Measurements from ENCODE around the gene OSBPL2. TPM values are rescaled to one million over a fixed set of nuclear protein-coding genes. Genes with fewer than 3 reads are reported as not detected.

The OSBPL2 gene
- total RNA-seq, 1 experiment from 2014 or later, result 14.9 TPM

GRCh38 chr20:62286493-62287064 lies 48.3 kb downstream of the OSBPL2 start:
- Histone ChIP-seq H3K27ac (no peak overlapping the region), H3K9me3 (replicated peaks) (no peaks in the 10 kb centered on the region), H3K4me3 (no peak overlapping the region), H3K4me1 (replicated peaks) (no peaks in the 10 kb centered on the region), H3K36me3 (peaks cover 14% of the 10 kb centered on the region), H3K27me3 (replicated peaks) (no peaks in the 10 kb centered on the region)
- no peak for DNase-seq (ENCODE audit: low read depth in 1 of 2, low spot score in 2 of 2)

- no peaks in the 10 kb centered on the region for H3K9me3 ChIP-seq (replicated peaks)
- H3K27ac ChIP-seq, result no peak overlapping the region
- no peaks in the 10 kb centered on the region for H3K4me1 ChIP-seq (replicated peaks)
- H3K36me3 ChIP-seq, result peaks cover 12% of the 10 kb centered on the region
- no peak for DNase-seq (ENCODE audit: low read depth in 1 of 2, low spot score in 2 of 2)
- no peaks in the 10 kb centered on the region for H3K27me3 ChIP-seq (replicated peaks)
- H3K4me3 ChIP-seq, result no peak overlapping the region
These were observed 48.8 kb downstream of the OSBPL2 start for GRCh38 chr20:62287129-62287528.

GRCh38 chr20:62287759-62288534 lies 49.6 kb downstream of the OSBPL2 start:
- H3K36me3 ChIP-seq, result peaks cover 11% of the 10 kb centered on the region; the same call in 1 of the 2 replicates

GRCh38 chr20:62288535-62289105 lies 50.3 kb downstream of the OSBPL2 start:
- H3K4me3 ChIP-seq, result no peak overlapping the region
- no peaks in the 10 kb centered on the region for H3K9me3 ChIP-seq (replicated peaks)
- H3K27ac ChIP-seq, result no peak overlapping the region
- no peaks in the 10 kb centered on the region for H3K27me3 ChIP-seq (replicated peaks)
- DNase-seq (ENCODE audit: low read depth in 1 of 2, low spot score in 2 of 2), result no peak
- peaks cover 12% of the 10 kb centered on the region; the same call in 1 of the 2 replicates for H3K36me3 ChIP-seq
- no peaks in the 10 kb centered on the region for H3K4me1 ChIP-seq (replicated peaks)

More at GRCh38 chr20:62287759-62288534, 49.6 kb downstream of the OSBPL2 start:
- H3K4me3 ChIP-seq, result no peak overlapping the region
- no peaks in the 10 kb centered on the region for H3K27me3 ChIP-seq (replicated peaks)
- H3K27ac ChIP-seq, result no peak overlapping the region
- no peaks in the 10 kb centered on the region for H3K9me3 ChIP-seq (replicated peaks)
- no peaks in the 10 kb centered on the region for H3K4me1 ChIP-seq (replicated peaks)
- no peak for DNase-seq (ENCODE audit: low read depth in 1 of 2, low spot score in 2 of 2)

- Histone ChIP-seq H3K27ac (no peak overlapping the region), H3K27me3 (replicated peaks) (no peaks in the 10 kb centered on the region), H3K9me3 (replicated peaks) (no peaks in the 10 kb centered on the region), H3K36me3 (peaks cover 14% of the 10 kb centered on the region; the same call in 1 of the 2 replicates), H3K4me3 (no peak overlapping the region), H3K4me1 (replicated peaks) (no peaks in the 10 kb centered on the region)
- no peak for DNase-seq (ENCODE audit: low read depth in 1 of 2, low spot score in 2 of 2)
These were observed 50.8 kb downstream of the OSBPL2 start for GRCh38 chr20:62289131-62289530.

GRCh38 chr20:62289898-62290297 lies 51.6 kb downstream of the OSBPL2 start:
- Histone ChIP-seq H3K27me3 (replicated peaks) (no peaks in the 10 kb centered on the region), H3K36me3 (peaks cover 15% of the 10 kb centered on the region; the same call in 1 of the 2 replicates), H3K9me3 (replicated peaks) (no peaks in the 10 kb centered on the region), H3K27ac (no peak overlapping the region), H3K4me1 (replicated peaks) (no peaks in the 10 kb centered on the region), H3K4me3 (no peak overlapping the region)
- no peak for DNase-seq (ENCODE audit: low read depth in 1 of 2, low spot score in 2 of 2)

- no peaks in the 10 kb centered on the region for H3K4me1 ChIP-seq (replicated peaks)
- no peak for DNase-seq (ENCODE audit: low read depth in 1 of 2, low spot score in 2 of 2)
- peaks cover 19% of the 10 kb centered on the region for H3K36me3 ChIP-seq
- H3K9me3 ChIP-seq (replicated peaks), result no peaks in the 10 kb centered on the region
- H3K27me3 ChIP-seq (replicated peaks), result no peaks in the 10 kb centered on the region
- H3K4me3 ChIP-seq, result no peak overlapping the region
- H3K27ac ChIP-seq, result no peak overlapping the region
These were observed 53.1 kb downstream of the OSBPL2 start for GRCh38 chr20:62291251-62292066.

- no peak overlapping the region for H3K4me3 ChIP-seq
- no peak for DNase-seq (ENCODE audit: low read depth in 1 of 2, low spot score in 2 of 2)
- no peaks in the 10 kb centered on the region for H3K9me3 ChIP-seq (replicated peaks)
- no peaks in the 10 kb centered on the region for H3K4me1 ChIP-seq (replicated peaks)
- H3K36me3 ChIP-seq, result peaks cover 16% of the 10 kb centered on the region; the same call in 1 of the 2 replicates
- H3K27ac ChIP-seq, result no peak overlapping the region
- H3K27me3 ChIP-seq (replicated peaks), result no peaks in the 10 kb centered on the region
These were observed 53.8 kb downstream of the OSBPL2 start for GRCh38 chr20:62292108-62292507.

- no peaks in the 10 kb centered on the region for H3K4me1 ChIP-seq (replicated peaks)
- no peak overlapping the region for H3K27ac ChIP-seq
- peaks cover 16% of the 10 kb centered on the region; the same call in 1 of the 2 replicates for H3K36me3 ChIP-seq
- H3K4me3 ChIP-seq, result no peak overlapping the region
- no peaks in the 10 kb centered on the region for H3K27me3 ChIP-seq (replicated peaks)
- DNase-seq (ENCODE audit: low read depth in 1 of 2, low spot score in 2 of 2), result no peak
- no peaks in the 10 kb centered on the region for H3K9me3 ChIP-seq (replicated peaks)
These were observed 54.9 kb downstream of the OSBPL2 start for GRCh38 chr20:62293111-62293784.

GRCh38 chr20:62293946-62294345 lies 55.6 kb downstream of the OSBPL2 start:
- Histone ChIP-seq H3K4me3 (no peak overlapping the region), H3K27me3 (replicated peaks) (no peaks in the 10 kb centered on the region), H3K27ac (no peak overlapping the region), H3K4me1 (replicated peaks) (no peaks in the 10 kb centered on the region), H3K36me3 (peaks cover 16% of the 10 kb centered on the region; the same call in 1 of the 2 replicates), H3K9me3 (replicated peaks) (no peaks in the 10 kb centered on the region)
- no peak for DNase-seq (ENCODE audit: low read depth in 1 of 2, low spot score in 2 of 2)

GRCh38 chr20:62294516-62294915 lies 56.2 kb downstream of the OSBPL2 start:
- Histone ChIP-seq H3K4me1 (replicated peaks) (no peaks in the 10 kb centered on the region), H3K27ac (no peak overlapping the region), H3K36me3 (peaks cover 16% of the 10 kb centered on the region; the same call in 1 of the 2 replicates), H3K9me3 (replicated peaks) (no peaks in the 10 kb centered on the region), H3K27me3 (replicated peaks) (no peaks in the 10 kb centered on the region), H3K4me3 (no peak overlapping the region)
- no peak for DNase-seq (ENCODE audit: low read depth in 1 of 2, low spot score in 2 of 2)

GRCh38 chr20:62296724-62297448 lies 58.6 kb downstream of the OSBPL2 start:
- Histone ChIP-seq H3K4me3 (no peak overlapping the region), H3K36me3 (peaks cover 14% of the 10 kb centered on the region; the same call in 1 of the 2 replicates), H3K27me3 (replicated peaks) (no peaks in the 10 kb centered on the region), H3K9me3 (replicated peaks) (no peaks in the 10 kb centered on the region), H3K4me1 (replicated peaks) (no peaks in the 10 kb centered on the region), H3K27ac (no peak overlapping the region)
- DNase-seq (ENCODE audit: low read depth in 1 of 2, low spot score in 2 of 2), result no peak

All from SJSA1 (cell line).